Measurements from ENCODE around the gene EYS.

- TF ChIP-seq ZNF274 (IDR thresholded peaks at IDR 0.05; ENCODE audit: low read depth, low read length) (no peak), YY1 (IDR thresholded peaks at IDR 0.05; ENCODE audit: insufficient read depth, insufficient read length) (no peak), SUZ12 (IDR thresholded peaks at IDR 0.05; ENCODE audit: extremely low read depth, insufficient read depth, insufficient read length) (no peak)
Observed at GRCh38 chr6:63997221-63997620, 1709.8 kb downstream of the EYS start.
